Neuronal stem cell (in vitro differentiated cells): ENCODE data around the gene PAPSS2.

Source experiments
- DNase-seq: peaks from one replicate; pipeline ENCODE4 v3.0.0-alpha.2; 2013; ENCODE audit warnings: low spot score
- H2AFZ ChIP-seq: one replicate; pipeline ENCODE4 v1.6.1; 2013; ENCODE audit warnings: mild to moderate bottlenecking, low read length, inconsistent platforms
- H2AK5ac ChIP-seq: 2 replicates; pipeline ENCODE4 v1.6.1; 2013; ENCODE audit warnings: low read depth, mild to moderate bottlenecking, inconsistent platforms, low read length, moderate library complexity, mixed read lengths
- H2BK120ac ChIP-seq: 2 replicates; pipeline ENCODE4 v1.6.1; 2013; ENCODE audit warnings: low read depth, mild to moderate bottlenecking, inconsistent platforms, low read length, moderate library complexity, mixed read lengths
- H2BK12ac ChIP-seq: one replicate; pipeline ENCODE4 v1.6.1; 2013; ENCODE audit warnings: low read length, inconsistent platforms
- H2BK15ac ChIP-seq: 2 replicates; pipeline ENCODE4 v1.6.1; 2013; ENCODE audit warnings: mild to moderate bottlenecking, low read length, inconsistent platforms, mixed read lengths
- H2BK5ac ChIP-seq: one replicate; pipeline ENCODE4 v1.6.1; 2013; ENCODE audit warnings: inconsistent platforms, mild to moderate bottlenecking, low read length, moderate library complexity
- H3K14ac ChIP-seq: one replicate; pipeline ENCODE4 v1.6.1; 2013; ENCODE audit warnings: low read length, inconsistent platforms
- H3K18ac ChIP-seq: 2 replicates; pipeline ENCODE4 v1.6.1; 2013; ENCODE audit warnings: low read length, inconsistent platforms
- H3K23ac ChIP-seq: 2 replicates; pipeline ENCODE4 v1.6.1; 2013; ENCODE audit warnings: low read depth, mild to moderate bottlenecking, mixed read lengths, low read length, inconsistent platforms; ENCODE audit not compliant: poor library complexity
- H3K27ac ChIP-seq: replicated peaks from 3 replicates; pipeline ENCODE4 v1.5.1; 2013; ENCODE audit warnings: low read length, inconsistent platforms
- H3K27me3 ChIP-seq, 3 experiments: 2 replicates each; pipeline ENCODE4 v1.6.1; 2013; ENCODE audit warnings: low read length in 3 of 3, mild to moderate bottlenecking in 2 of 3, inconsistent platforms in 1 of 3, low read depth in 1 of 3, mixed read lengths in 1 of 3, moderate library complexity in 1 of 3; ENCODE audit not compliant: control insufficient read depth in 3 of 3, insufficient read depth in 3 of 3
- H3K36me3 ChIP-seq, 2 donors: replicated peaks in 1 of 2; 2 replicates each; pipeline ENCODE4 v1.6.1; 2013; ENCODE audit warnings: low read length in 2 of 2; ENCODE audit not compliant: control insufficient read depth in 2 of 2, insufficient read depth in 2 of 2
- H3K4ac ChIP-seq: 2 replicates; pipeline ENCODE4 v1.6.1; 2013; ENCODE audit warnings: inconsistent platforms, mild to moderate bottlenecking, low read length, moderate library complexity
- H3K4me1 ChIP-seq, 2 donors: 1 replicate in 1 of 2; 2 replicates in 1 of 2; pipeline ENCODE4 v1.6.1; 2013; ENCODE audit warnings: low read length in 2 of 2, low read depth in 1 of 2; ENCODE audit not compliant: control insufficient read depth in 2 of 2, insufficient read depth in 1 of 2
- H3K4me2 ChIP-seq: one replicate; pipeline ENCODE4 v1.6.1; 2013; ENCODE audit warnings: mild to moderate bottlenecking, low read length, inconsistent platforms; ENCODE audit not compliant: insufficient read depth, poor library complexity, severe bottlenecking
- H3K4me3 ChIP-seq, 2 donors: 2 replicates each; pipeline ENCODE4 v1.5.1; 2013; ENCODE audit warnings: low read length in 2 of 2, mild to moderate bottlenecking in 2 of 2, inconsistent platforms in 1 of 2, moderate library complexity in 1 of 2
- H3K79me1 ChIP-seq: one replicate; pipeline ENCODE4 v1.6.1; 2013; ENCODE audit warnings: low read depth, mild to moderate bottlenecking, inconsistent platforms, low read length, moderate library complexity
- H3K9ac ChIP-seq: one replicate; pipeline ENCODE4 v1.6.1; 2013; ENCODE audit warnings: mild to moderate bottlenecking, low read depth, low read length, inconsistent platforms; ENCODE audit not compliant: poor library complexity
- H3K9me3 ChIP-seq, 2 donors: replicated peaks in 1 of 2; 2 replicates each; pipeline versions ENCODE3 to v1.6.1; 2013; ENCODE audit warnings: low read length in 2 of 2, mild to moderate bottlenecking in 2 of 2, inconsistent platforms in 1 of 2, low read depth in 1 of 2, mixed read lengths in 1 of 2, moderate library complexity in 1 of 2; ENCODE audit not compliant: control insufficient read depth in 2 of 2, insufficient read depth in 1 of 2
- H4K8ac ChIP-seq: one replicate; pipeline ENCODE4 v1.6.1; 2013; ENCODE audit warnings: low read depth, mild to moderate bottlenecking, inconsistent platforms, low read length, moderate library complexity
- H4K91ac ChIP-seq: one replicate; pipeline ENCODE4 v1.6.1; 2013; ENCODE audit warnings: low read length, low read depth, mild to moderate bottlenecking, inconsistent platforms; ENCODE audit not compliant: poor library complexity
- WGBS, 2 donors: extraction: QIAGEN DNeasy Blood & Tissue Kit; methylation state at CpG; one replicate each; pipeline ENCODE4 v1.1.7; 2013; ENCODE audit warnings: missing lambda C conversion rate in 2 of 2, mixed read lengths in 1 of 2; ENCODE audit not compliant: insufficient read length in 2 of 2, insufficient replicate concordance in 1 of 2; ENCODE audit errors: extremely low coverage in 2 of 2; 5-methylcytosine and 5-hydroxymethylcytosine counted together

Gene PAPSS2

DNA sequence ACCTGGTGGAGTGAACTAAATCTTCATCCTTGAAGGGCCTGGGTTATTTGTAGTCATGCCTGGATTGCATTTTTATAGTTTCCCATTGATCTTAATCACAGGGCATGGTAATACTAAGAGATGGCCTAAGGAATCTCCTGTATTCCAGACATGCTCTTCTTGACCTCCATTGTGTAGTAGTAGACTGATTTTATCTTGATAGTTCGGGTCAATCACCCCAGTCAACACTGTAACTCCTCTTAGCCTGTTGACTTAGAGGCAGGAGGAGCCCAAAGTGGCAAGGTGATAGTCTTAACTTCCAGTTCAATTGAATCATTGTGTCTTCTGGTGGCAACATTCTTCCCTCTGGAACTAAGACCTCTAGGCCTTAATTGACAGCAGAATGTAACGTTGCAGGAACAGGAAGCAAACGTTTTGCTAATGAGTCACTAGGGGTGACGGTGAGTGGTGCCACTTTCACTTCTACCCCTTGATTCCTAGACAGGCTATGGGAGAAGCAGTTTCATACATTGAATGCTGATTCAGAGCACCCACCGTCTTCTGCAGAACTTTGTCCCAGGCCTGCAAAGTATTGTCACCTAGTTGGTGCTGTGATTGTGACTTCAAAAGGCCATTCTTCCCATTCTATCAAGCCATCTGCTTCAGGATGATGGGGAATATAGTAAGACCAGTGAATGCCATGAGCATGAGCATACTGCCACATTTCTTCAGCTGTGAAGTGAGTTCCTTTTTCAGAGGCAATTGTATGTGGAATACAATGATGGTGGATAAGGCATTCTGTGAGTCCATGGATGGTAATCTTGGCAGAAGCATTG, 24.0 kb upstream of the PAPSS2 start:
- no peak overlapping the region for H3K14ac ChIP-seq
- no peak overlapping the region for H2AK5ac ChIP-seq
- no peak overlapping the region for H4K91ac ChIP-seq
- no peak overlapping the region for H2BK120ac ChIP-seq
- H2BK15ac ChIP-seq, result no peak overlapping the region
- H3K23ac ChIP-seq, result no peak overlapping the region
- H3K79me1 ChIP-seq, result no peaks in the 10 kb centered on the region
- H3K4me2 ChIP-seq, result no peak overlapping the region
- H4K8ac ChIP-seq, result no peak overlapping the region
- H3K9ac ChIP-seq, result no peak overlapping the region
- H3K27me3 ChIP-seq, result peaks cover 0 to 9% (median 0%) of the 10 kb centered on the region in 3 experiments
- H3K9me3 ChIP-seq, result peaks cover 0 to 1% of the 10 kb centered on the region in 2 donors
- H3K36me3 ChIP-seq, result no peaks in the 10 kb centered on the region
- H3K18ac ChIP-seq, result no peak overlapping the region
- no peak for DNase-seq
- H2BK5ac ChIP-seq, result no peak overlapping the region
- no peak overlapping the region for H3K27ac ChIP-seq
- no CpG with 5 or more reads among the region's 5 CpGs for WGBS, 2 donors
- H2AFZ ChIP-seq, result no peak overlapping the region
- no peak overlapping the region for H3K4me3 ChIP-seq
- H3K4me1 ChIP-seq, result no peaks in the 10 kb centered on the region
- H2BK12ac ChIP-seq, result no peak overlapping the region
- no peak overlapping the region for H3K4ac ChIP-seq

GRCh38 chr10:87636313-87636915, 23.3 kb upstream of the PAPSS2 start:
- Histone ChIP-seq H3K4me1 (no peaks in the 10 kb centered on the region), H3K23ac (no peak overlapping the region), H3K4me3 (no peak overlapping the region), H2BK5ac (no peak overlapping the region), H3K9ac (no peak overlapping the region), H4K91ac (no peak overlapping the region), H2AFZ (no peak overlapping the region), H3K14ac (no peak overlapping the region), H3K4me2 (no peak overlapping the region), H4K8ac (no peak overlapping the region), H3K18ac (no peak overlapping the region), H2BK120ac (no peak overlapping the region), H2BK12ac (no peak overlapping the region), H3K27ac (no peak overlapping the region), H2AK5ac (no peak overlapping the region), H3K27me3 (peaks cover 0 to 9% (median 0%) of the 10 kb centered on the region in 3 experiments), H3K4ac (no peak overlapping the region), H3K9me3 (peaks cover 0 to 1% of the 10 kb centered on the region in 2 donors), H3K79me1 (no peaks in the 10 kb centered on the region), H2BK15ac (no peak overlapping the region), H3K36me3 (no peaks in the 10 kb centered on the region)
- DNase-seq, result no peak
- WGBS, 2 donors, result no CpG with 5 or more reads among the region's 3 CpGs

- no peak overlapping the region for H3K4me3 ChIP-seq
- no peak overlapping the region for H3K23ac ChIP-seq
- no peak overlapping the region for H2AFZ ChIP-seq
- no peak overlapping the region for H2BK5ac ChIP-seq
- peaks cover 0 to 1% of the 10 kb centered on the region in 2 donors for H3K9me3 ChIP-seq
- H2BK15ac ChIP-seq, result no peak overlapping the region
- no peak overlapping the region for H2AK5ac ChIP-seq
- no peak overlapping the region for H3K18ac ChIP-seq
- H3K27me3 ChIP-seq, result peaks cover 0 to 9% (median 0%) of the 10 kb centered on the region in 3 experiments
- WGBS, 2 donors, result no CpG with 5 or more reads among the region's 3 CpGs
- no peak overlapping the region for H2BK12ac ChIP-seq
- H3K27ac ChIP-seq, result no peak overlapping the region
- no peak overlapping the region for H2BK120ac ChIP-seq
- no peaks in the 10 kb centered on the region for H3K36me3 ChIP-seq
- no peak overlapping the region for H3K4ac ChIP-seq
- no peak for DNase-seq
- no peak overlapping the region for H3K9ac ChIP-seq
- no peak overlapping the region for H4K91ac ChIP-seq
- no peak overlapping the region for H4K8ac ChIP-seq
- H3K4me1 ChIP-seq, result peaks cover 0 to 3% of the 10 kb centered on the region in 2 donors
- no peak overlapping the region for H3K14ac ChIP-seq
- H3K79me1 ChIP-seq, result no peaks in the 10 kb centered on the region
- H3K4me2 ChIP-seq, result no peak overlapping the region
Measured at GRCh38 chr10:87639493-87639892, 20.2 kb upstream of the PAPSS2 start.

DNA sequence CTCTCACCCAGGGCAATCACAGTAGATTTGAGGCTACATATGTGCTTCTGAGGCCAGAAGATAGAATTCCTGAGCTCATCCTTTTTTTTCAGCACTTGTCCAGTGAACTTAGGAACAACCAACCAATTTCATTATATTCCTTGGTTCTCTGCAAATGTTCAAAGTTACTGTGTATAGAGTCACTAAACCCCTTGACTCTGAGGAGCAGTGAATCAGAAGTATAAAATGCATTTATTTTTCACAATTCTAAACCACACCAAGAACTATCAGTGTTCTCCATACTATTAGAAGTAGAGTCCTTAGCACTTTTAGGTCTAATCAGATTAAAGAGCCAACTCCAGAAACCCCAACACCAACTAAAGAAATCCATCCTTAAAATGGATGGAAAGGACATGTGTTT, 19.6 kb upstream of the PAPSS2 start:
- no peaks in the 10 kb centered on the region for H3K79me1 ChIP-seq
- H2BK5ac ChIP-seq, result no peak overlapping the region
- H2BK15ac ChIP-seq, result no peak overlapping the region
- no peak overlapping the region for H3K9ac ChIP-seq
- H2AFZ ChIP-seq, result no peak overlapping the region
- peaks cover 0 to 1% of the 10 kb centered on the region in 2 donors for H3K9me3 ChIP-seq
- H3K18ac ChIP-seq, result no peak overlapping the region
- H3K4me3 ChIP-seq, result no peak overlapping the region
- H3K27ac ChIP-seq, result no peak overlapping the region
- H3K4me2 ChIP-seq, result no peak overlapping the region
- H3K23ac ChIP-seq, result no peak overlapping the region
- H2BK12ac ChIP-seq, result no peak overlapping the region
- H3K4me1 ChIP-seq, result peaks cover 0 to 3% of the 10 kb centered on the region in 2 donors
- H3K27me3 ChIP-seq, result peaks cover 0 to 9% (median 0%) of the 10 kb centered on the region in 3 experiments
- no peak overlapping the region for H4K8ac ChIP-seq
- H3K36me3 ChIP-seq, result no peaks in the 10 kb centered on the region
- no peak overlapping the region for H2AK5ac ChIP-seq
- no peak overlapping the region for H4K91ac ChIP-seq
- H3K4ac ChIP-seq, result no peak overlapping the region
- no peak overlapping the region for H2BK120ac ChIP-seq
- H3K14ac ChIP-seq, result no peak overlapping the region
- no peak for DNase-seq
